Dermis microvascular lymphatic vessel endothelial cell (primary cell): ENCODE measurements around the gene DCBLD1. TPM values are rescaled to one million over a fixed set of nuclear protein-coding genes. Genes with fewer than 3 reads are reported as not detected.

Experiments
- DNase-seq, 2 donors: peaks; one replicate each; pipeline versions ENCODE4 v3.0.0 to v3.0.0-alpha.2; 2010; ENCODE audit warnings: low read depth in 2 of 2
- total RNA-seq: library from RNA; depleted of rRNA; stranded (reverse); fragments of >200 nt; gene quantifications from 2 replicates; pipeline ENCODE4 v1.2.1, GENCODE V29; 2014

DCBLD1 gene
- total RNA-seq, 1 donor from 2014 or later: 25.4 TPM

GRCh38 chr6:117555262-117555849, 72.9 kb downstream of the DCBLD1 start:
- peak in 1 of 2 donors; percentile 17 for DNase-seq

- peak; percentile 30 to 52 for DNase-seq
These were observed 73.5 kb downstream of the DCBLD1 start for GRCh38 chr6:117555882-117556498.

GRCh38 chr6:117557951-117558350, 75.5 kb downstream of the DCBLD1 start:
- no peak for DNase-seq

- DNase-seq: no peak
These were observed 76.3 kb downstream of the DCBLD1 start for GRCh38 chr6:117558818-117559217.

GRCh38 chr6:117559299-117559698, 76.8 kb downstream of the DCBLD1 start:
- no peak for DNase-seq

GRCh38 chr6:117561128-117561527, 78.7 kb downstream of the DCBLD1 start:
- DNase-seq: no peak

- no peak for DNase-seq
These were observed 82.2 kb downstream of the DCBLD1 start for GRCh38 chr6:117564681-117565080.

- no peak for DNase-seq
These were observed 85.8 kb downstream of the DCBLD1 start for GRCh38 chr6:117568247-117568646.

- DNase-seq: no peak
These were observed 86.4 kb downstream of the DCBLD1 start for GRCh38 chr6:117568831-117569410.

GRCh38 chr6:117573006-117573680, 90.7 kb downstream of the DCBLD1 start:
- no peak for DNase-seq

- DNase-seq: no peak
These were observed 91.7 kb downstream of the DCBLD1 start for GRCh38 chr6:117574198-117574597.

- no peak for DNase-seq
These were observed 103.2 kb downstream of the DCBLD1 start for GRCh38 chr6:117585647-117586046.

GRCh38 chr6:117590447-117590846, 108.0 kb downstream of the DCBLD1 start:
- DNase-seq: no peak

GRCh38 chr6:117591405-117591804, 108.9 kb downstream of the DCBLD1 start:
- DNase-seq: no peak

GRCh38 chr6:117592983-117593759, 110.7 kb downstream of the DCBLD1 start:
- no peak for DNase-seq

- DNase-seq: no peak
These were observed 112.8 kb downstream of the DCBLD1 start for GRCh38 chr6:117595099-117595923.

- DNase-seq: no peak
These were observed 115.3 kb downstream of the DCBLD1 start for GRCh38 chr6:117597755-117598154.
